GM19452 (cell line): ENCODE results near the gene ATP5PF.
A peak's percentile ranks its signal among the peaks of the same experiment; 100 is the strongest.
"Not testable (repeated sequence)": the region's sequence is repeated elsewhere in the genome, so short reads cannot be mapped to it uniquely, and the experiment has no call there.

Source experiments
- ATAC-seq: cut with Tn5 transposase; IDR thresholded peaks from one replicate; pipeline ENCODE4 v1.9.1; 2021; ENCODE audit not compliant: unreplicated experiment

The ATP5PF gene

DNA sequence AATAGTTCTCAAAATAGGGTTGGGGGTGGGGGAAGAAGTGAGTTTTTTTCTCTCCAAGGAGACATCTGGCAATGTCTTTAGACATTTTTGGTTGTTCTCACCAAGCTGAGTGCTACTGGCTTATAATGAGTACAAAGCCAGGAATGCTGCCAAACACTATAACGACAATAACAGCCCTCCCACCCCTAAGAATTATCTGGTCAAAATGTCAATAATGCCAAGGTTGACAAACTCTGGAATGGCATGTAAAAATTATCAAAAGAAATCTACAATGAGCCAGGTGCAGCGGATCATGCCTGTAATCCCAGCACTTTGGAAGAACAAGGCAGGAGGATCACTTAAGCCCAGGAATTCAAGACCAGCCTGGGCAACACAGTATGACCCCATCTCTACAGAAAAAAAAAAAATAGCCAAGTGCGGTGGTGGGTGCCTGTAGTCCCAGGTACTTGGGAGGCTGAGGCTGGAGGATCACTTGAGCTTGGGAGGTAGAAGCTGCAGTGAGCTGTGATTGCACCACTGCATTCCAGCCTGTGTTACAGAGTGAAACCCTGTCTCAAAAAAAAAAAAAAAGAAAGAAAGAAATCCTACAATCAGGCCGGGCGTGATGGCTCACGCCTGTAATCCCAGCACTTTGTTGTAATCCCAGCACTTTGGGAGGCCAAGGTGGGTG, 2.5 kb downstream of the ATP5PF start:
- no peak for ATAC-seq

DNA sequence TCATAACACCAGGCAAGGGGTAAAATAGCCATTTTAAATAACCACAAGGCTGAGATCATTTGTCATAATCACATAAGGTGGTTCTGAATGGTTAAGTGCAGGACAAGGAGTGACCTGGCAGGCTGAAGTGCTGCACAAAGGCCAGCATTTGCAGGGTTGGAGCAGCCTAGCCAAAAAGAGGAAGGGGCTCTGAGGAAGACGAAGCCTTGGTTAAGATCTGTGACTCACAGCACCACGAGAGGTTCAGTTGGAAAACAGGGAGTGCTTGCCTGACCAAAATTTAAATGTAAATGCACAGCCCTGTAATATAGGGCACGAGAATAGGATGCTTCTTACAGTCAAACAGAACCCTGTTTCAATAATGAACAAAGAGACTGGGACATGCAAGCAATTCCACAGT, 12.1 kb downstream of the ATP5PF start:
- ATAC-seq = no peak

DNA sequence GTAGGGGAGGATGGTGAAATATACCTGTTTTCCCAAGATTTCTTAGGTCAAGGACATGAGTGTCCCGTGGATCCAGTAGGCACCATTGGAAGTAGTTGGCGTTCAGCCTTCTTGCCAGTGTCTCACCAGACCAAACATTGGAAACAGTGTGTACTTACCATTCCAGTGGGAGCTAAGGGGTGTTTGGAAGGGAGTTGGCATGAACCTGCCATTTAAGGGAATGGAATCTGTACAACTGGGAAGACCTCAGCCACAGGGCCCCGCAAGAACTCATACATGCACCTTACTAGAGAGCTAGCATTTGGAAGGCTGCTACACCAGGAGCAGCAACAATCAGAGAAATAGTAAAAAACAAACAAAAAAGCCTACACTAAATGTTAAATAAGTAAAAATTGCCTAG, 12.7 kb downstream of the ATP5PF start:
- no peak for ATAC-seq

DNA sequence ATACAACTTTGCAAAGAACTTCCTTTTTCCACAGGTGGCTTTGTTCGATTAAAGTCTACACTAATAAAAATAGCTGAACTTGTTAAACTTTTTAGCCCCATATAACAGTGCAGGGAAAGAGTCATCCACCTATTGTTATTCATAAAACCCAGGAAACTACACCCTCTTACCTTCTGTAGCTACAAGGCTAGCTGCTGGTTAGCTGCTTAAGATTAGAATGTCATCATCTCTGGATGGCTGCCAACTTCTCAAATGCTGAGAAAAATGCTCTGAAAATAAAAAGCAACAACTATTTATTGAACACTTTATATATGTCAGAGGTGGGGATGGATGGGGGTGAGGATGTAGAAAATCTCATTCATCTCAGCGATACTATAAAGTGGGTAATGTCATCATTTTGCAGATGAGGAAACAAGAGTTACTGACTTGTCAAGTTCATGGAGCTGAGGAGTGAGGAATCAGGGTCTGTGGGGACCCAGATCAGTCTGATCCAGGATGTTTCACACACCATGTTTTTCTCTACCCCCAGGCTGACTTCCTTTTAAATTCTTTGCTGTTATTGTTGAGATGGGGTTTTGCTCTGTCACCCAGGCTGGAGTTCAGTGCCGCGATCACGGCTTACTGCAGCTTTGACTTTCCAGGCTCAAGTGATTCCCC, 17.1 kb downstream of the ATP5PF start:
- no peak for ATAC-seq

DNA sequence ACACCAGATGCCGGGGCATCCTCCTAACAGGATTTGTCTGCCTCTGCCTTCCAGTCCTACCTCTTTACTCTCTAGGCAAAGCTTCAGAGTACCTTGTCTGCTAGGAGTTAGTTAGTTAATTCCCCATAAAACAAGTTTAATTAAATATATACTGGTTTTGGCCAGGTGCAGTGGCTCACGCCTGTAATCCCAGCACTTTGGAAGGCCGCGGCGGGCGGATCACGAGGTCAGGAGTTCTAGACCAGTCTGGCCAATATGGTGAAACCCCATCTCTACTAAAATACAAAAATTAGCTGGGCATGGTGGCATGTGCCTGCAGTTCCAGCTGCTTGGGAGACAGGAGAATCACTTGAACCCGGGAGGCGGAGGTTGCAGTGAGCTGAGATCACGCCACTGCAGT, 20.6 kb downstream of the ATP5PF start:
- ATAC-seq = not testable (repeated sequence)

DNA sequence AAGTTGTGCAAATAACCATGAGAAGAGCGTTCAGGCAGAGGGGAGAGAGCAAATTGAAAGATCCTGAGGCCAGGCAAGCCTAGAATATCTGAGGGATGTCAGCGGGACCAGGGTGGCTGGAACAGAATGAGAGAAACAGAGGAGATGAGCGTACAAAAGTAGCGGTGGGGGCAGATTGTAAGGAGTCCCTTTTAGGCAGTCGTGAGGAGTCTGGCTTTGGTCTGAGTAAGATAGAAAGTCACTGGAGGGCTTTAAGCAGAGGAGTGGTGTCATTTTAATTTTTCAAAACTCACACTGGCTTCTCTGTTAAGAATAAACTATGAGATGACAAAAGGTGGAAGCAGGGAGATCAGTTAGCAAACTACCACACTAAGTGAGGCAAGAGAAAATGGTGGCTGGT, 24.2 kb downstream of the ATP5PF start:
- ATAC-seq = no peak

DNA sequence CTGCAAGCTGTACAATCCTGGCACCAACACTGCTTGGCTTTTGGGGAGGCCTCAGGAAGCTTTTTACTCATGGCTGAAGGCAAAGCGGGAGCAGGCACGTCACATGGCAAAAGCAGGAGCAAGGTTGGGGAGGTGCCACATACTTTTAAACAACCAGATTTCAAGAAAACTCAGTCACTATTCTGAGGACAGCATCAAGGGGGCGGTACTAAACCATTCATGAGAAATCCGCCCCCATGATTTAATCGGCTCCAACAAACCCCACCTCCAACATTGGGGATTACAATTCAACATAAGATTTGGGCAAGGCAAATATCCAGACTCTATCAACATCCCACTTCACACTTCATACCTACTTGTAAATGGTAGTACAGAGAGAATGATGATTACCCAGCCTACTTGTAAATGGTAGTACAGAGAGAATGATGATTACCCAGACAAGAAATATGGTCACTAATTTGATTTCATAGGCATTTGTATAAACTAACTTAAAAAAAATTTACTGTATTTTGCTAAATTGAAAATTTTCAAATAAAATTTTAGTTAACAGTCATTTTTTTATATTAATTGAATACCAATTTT, 24.9 kb downstream of the ATP5PF start:
- no peak for ATAC-seq

DNA sequence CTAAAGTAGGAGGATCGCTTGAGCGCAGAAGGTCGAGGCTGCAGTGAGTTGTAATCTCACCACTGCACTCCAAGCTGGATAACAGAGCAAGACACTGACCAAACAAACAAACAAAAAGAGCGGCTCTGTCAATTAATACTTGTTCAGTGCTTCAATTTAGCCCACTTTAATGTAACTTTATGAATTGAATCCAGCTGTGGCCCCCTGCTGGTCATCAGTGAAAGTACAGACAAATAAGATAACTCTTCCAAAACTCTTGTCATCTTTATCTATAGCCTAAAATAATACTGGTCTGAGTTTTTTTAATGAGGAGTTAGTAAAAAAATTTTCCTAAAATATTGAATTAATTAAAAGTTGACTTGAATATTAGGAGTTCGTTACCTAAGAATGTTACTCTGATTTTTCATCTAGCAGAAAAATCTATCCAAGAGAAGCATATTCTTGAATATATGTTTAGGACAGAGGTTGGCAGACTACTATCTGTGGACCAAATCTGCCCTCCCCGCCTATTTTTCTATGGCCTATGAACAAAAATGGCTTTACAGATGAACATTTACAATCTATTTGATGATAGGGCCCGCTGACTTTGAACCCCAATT, 26.1 kb downstream of the ATP5PF start:
- ATAC-seq = peak; percentile 58

DNA sequence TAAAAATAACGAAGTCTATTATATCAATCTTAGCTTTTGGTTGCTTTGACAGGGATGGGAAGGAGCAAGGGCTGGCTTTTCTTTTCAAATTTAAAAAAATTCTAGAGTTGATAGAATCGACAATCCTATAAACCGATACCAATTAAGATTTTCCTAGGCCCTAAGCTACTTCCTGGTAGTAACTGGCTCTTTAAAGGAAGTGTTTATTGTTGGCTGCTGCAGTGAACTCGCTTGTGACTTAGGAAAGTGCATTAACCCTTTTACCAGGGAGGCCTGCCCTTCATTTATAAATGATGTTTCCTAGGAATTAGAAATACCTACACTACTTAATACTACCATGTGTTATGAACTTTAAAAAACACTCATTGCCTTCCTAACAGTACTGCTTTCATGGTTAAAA, 33.2 kb downstream of the ATP5PF start:
- no peak for ATAC-seq

DNA sequence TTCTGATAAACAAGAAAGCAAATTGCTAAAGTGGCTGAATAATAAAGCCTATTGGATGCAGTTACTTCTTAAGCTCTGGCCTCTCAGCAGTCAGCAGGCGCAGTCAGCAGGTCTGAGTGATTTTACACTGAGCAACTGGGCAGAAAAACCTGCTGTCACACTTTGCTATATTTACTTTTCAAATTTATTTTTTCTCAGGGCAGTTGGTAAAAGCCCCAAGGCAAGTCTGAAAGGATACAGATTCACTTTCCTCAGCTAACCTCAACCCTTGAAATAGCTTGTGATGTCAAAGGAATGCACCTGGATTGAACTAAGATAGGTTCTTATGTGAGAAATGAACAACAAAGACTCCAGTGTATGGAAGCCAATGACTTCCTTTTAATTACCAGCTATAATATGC, 34.0 kb downstream of the ATP5PF start:
- ATAC-seq = no peak

DNA sequence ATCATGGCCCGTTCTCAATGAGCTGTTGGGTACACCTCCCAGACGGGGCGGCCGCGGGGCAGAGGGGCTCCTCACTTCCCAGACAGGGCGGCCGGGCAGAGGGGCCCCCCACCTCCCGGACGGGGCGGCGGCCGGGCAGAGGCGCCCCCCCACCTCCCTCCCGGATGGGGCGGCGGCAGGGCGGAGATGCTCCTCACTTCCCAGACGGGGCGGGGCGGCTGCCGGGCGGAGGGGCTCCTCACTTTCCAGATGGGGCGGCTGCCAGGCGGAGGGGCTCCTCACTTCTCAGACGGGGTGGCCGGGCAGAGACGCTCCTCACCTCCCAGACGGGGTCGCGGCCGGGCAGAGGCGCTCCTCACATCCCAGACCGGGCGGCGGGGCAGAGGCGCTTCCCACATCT, 39.2 kb downstream of the ATP5PF start:
- not testable (repeated sequence) for ATAC-seq

DNA sequence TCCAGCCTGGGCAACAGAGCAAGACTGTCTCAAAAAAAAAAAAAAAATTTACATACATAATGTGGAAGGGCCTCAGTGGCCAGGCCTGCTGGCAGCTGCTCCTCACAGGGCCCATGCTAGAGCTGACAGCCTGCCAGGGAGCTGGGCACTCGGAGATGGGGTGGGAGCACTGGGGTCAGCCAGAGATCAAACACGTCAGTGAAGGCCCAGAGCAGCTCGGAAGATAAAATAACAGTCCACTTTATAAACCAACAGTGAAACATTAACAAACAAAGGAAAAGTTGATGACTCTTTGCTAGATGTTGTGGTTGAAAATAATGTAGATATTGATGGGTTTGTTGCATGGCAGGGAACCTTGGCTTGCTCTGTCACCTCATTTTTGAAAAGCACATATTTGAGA, 42.7 kb downstream of the ATP5PF start:
- no peak for ATAC-seq

DNA sequence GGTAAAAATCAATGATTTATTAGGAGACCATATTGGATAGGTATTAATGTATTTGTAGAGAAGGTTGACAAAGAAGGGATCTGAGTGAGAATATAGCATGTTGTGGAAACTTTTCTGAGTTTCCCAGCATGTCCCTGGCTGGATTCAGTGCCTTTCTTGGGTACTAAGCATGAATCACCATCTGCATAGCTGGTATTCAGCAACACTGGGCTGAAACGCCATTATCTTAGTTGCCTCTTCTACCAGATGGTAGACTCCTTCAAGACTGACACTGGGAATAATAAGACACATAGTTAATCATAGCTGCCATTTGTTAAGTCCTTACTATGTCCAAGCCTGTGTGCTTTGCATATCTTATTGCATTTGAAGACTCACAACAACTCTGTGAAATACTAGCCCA, 45.5 kb downstream of the ATP5PF start:
- ATAC-seq = no peak

DNA sequence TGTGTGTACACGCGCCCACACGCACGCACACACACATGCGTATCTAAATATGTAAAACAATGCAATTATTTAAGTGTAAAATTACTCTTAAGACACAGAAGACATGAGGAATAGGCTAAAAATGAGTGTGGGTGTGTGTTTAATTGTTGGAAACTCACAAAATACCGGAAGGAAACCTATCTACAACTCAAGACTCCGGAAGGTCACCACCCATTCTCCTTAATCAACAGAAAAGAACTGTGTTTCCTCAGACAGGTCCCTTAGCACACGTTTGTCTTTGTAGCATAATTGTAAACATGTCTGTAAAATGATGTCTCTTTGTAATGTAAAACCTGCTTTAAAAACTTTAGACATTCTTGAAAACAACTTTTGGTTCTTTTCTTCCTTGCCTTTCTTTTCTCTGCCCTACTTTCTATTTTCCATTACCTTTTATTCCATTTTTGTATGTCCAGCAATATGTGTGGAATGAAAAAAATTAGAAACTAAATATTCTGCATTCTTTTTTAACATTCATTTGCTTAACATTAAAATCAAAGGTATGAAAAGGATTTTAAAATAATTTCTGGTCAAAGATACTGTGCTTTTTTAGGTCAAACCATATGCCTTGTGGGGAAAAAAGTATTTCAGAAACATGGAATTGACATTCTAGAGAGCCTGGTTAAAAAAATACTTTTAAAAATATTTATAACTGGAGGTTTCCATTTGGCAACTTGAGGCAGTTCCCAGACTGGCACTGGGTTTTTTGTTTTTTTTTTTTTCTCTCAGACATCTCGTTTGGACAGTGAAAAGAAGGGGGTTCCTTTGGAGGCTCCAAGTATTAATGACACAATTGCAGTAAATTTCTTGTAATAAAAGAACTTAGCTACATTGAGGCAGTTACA, 46.2 kb downstream of the ATP5PF start:
- ATAC-seq = no peak

DNA sequence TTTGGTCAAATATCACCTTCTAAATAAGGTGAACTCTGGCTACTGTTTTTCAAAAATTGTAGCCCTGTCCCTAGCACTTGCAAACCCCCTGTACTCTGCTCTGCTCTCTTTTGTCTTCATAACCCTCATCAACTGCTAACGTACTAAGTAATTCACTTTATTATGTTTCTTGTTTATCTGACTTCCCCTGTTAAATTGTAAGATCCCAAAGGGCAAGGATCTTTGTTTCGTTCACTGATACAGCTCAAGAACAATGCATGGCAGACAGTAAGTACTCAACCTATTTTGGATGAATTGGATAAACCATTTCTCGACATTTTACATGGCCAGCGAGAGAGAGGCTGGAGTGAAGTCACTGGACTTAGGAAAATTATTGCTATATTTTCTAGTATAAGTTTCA, 46.9 kb downstream of the ATP5PF start:
- ATAC-seq = no peak

DNA sequence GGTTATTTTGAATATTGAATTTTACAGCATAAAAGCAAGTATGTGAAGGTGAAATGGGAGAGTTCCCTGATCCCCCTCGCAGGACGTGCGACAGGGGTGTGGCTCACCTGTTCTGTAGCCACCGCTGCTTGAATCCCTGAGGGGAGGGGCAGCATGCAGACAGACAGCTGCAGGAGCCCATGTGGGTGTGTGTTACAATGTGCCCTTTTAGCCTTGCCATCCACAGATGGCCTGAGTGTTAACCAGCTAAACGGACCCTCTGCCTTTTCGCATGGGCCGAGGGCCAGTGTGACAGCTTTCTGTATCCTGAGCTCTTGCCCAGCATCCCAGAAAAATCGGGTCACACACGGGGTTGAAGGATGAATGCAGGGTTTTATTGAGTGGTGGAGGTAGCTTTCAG, 52.3 kb downstream of the ATP5PF start:
- no peak for ATAC-seq

DNA sequence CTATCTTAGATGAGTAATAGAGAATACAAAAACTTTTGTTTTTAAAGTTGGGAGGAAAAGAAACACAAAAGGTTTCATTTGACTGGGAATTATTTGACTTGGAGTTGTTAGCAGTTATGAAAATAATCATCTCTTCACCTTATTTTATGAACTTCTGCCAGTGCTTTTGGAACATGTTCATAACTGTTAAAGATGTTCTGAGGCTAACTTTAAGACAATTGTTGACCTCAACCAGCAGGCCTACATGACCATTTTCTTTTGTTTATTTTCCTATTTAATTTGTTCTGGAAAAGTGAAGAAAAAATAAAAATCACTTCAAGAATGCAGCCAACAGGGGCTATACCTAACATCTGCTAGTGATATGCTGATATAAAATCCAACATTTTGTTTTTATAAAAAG, 58.3 kb downstream of the ATP5PF start:
- ATAC-seq = no peak
